Heart left ventricle (tissue), 13 donors: ENCODE measurements around the gene PRTG.
"Not testable (repeated sequence)": the region's sequence is repeated elsewhere in the genome, so short reads cannot be mapped to it uniquely, and the experiment has no call there.

ENCODE experiments used
- CTCF ChIP-seq, 12 donors: fragments of 200-600 bp; sonication (generic) in 4 of 12; IDR thresholded peaks; one replicate each; pipeline versions ENCODE4 v1.5.0 to v1.8.0; 2018 to 2022; ENCODE audit warnings: antibody characterized with exemption in 12 of 12, mild to moderate bottlenecking in 5 of 12
- POLR2A ChIP-seq, 2 donors: fragments of 450-650 bp; IDR thresholded peaks; one replicate each; pipeline ENCODE4 v1.6.1; 2017; ENCODE audit warnings: antibody characterized with exemption in 2 of 2, mild to moderate bottlenecking in 2 of 2, moderate library complexity in 2 of 2
- donor health status: ischemic (EF 13 %, LVEDD 7.1; RV severe dilation, severe dysfunction).
- donor health status: DM: no; HTN: yes; CAD: no.
- donor health status: DM: no; HTN: no; CAD: no.
- donor health status: ischemic (EF 25% LVEDD 6.9; RV normal size, moderate dysfunction).
- donor health status: ischemic (EF 25% LVEDD 5.7; RV mildly dilated, moderate dysfunction).
- donor health status: ischemic (EF 35%, LVEDD 5.7; RV mildly dilated, moderate dysfunction).
- donor health status: nonischemic (EF 11% LVEDD 7.7; RV severe dilation, severe dysfunction).
- donor health status: DM: yes; HTN: yes; CAD: no.
- donor health status: PGD.
- donor health status: ischemic (EF 29% LVEDD 5.4; RV normal size, mild dysfunction).
- donor health status: nonischemic (EF 23%, LVEDD 6.1; RV moderate dilation, normal function).

GRCh38 chr15:55593019-55593418 is 149.9 kb downstream of the PRTG start:
- not testable (repeated sequence) for TF ChIP-seq CTCF, POLR2A (IDR thresholded peaks at IDR 0.05)
